Adipose tissue (tissue), 3 donors: Measurements from ENCODE around the gene C1QTNF12. TPM values are rescaled to one million over a fixed set of nuclear protein-coding genes. Genes with fewer than 3 reads are reported as not detected.

Experiments used
- H3K27ac ChIP-seq: one replicate; pipeline ENCODE4 v1.5.1; 2013; ENCODE audit warnings: low read depth, low read length
- WGBS, 3 donors: extraction: QIAGEN DNeasy Blood & Tissue Kit; methylation state at CpG; one replicate each; pipeline ENCODE4 v1.1.7; 2013; 5-methylcytosine and 5-hydroxymethylcytosine counted together
- polyA plus RNA-seq, 3 donors: library from polyadenylated mRNA; stranded (reverse); fragments of 200-250 nt; gene quantifications; one replicate each; pipeline ENCODE4 v1.2.3, GENCODE V29; 2013
- donor health status: healthy with polysubstance abuse.
- donor health status: Bipolar disorder and iron deficiency.
- donor health status: healthy.

C1QTNF12 gene
- polyA plus RNA-seq, 3 donors: 0.53 to 6.1 (median 3.5) TPM

- H3K27ac ChIP-seq: no peak overlapping the region
- 74 to 87% (median 84%) methylated on average over 28 to 32 of the region's 32 CpGs for WGBS, 3 donors
Observed at GRCh38 chr1:1284221-1285101, 37.9 kb upstream of the C1QTNF12 start.

GRCh38 chr1:1283821-1284220 lies 37.3 kb upstream of the C1QTNF12 start:
- H3K27ac ChIP-seq: no peak overlapping the region

GRCh38 chr1:1282998-1283397 lies 36.5 kb upstream of the C1QTNF12 start:
- 81 to 91% (median 83%) methylated on average over 14 of the region's 14 CpGs for WGBS, 3 donors
- H3K27ac ChIP-seq: no peak overlapping the region

More at GRCh38 chr1:1283821-1284220, 37.3 kb upstream of the C1QTNF12 start:
- 13% methylated on average over 7 to 8 of the region's 9 CpGs for WGBS, 3 donors

- H3K27ac ChIP-seq: no peak overlapping the region
- WGBS, 3 donors: 16 to 60% (median 52%) methylated on average over 22 to 26 of the region's 26 CpGs
Observed at GRCh38 chr1:1281533-1282321, 35.2 kb upstream of the C1QTNF12 start.

- no peak overlapping the region for H3K27ac ChIP-seq
- 89 to 91% (median 90%) methylated on average over 20 to 21 of the region's 21 CpGs for WGBS, 3 donors
Observed at GRCh38 chr1:1280782-1281481, 34.4 kb upstream of the C1QTNF12 start.

GRCh38 chr1:1279028-1279427 lies 32.5 kb upstream of the C1QTNF12 start:
- WGBS, 3 donors: 91 to 94% (median 94%) methylated on average over 16 to 17 of the region's 17 CpGs
- H3K27ac ChIP-seq: no peak overlapping the region

GRCh38 chr1:1278620-1279019 lies 32.1 kb upstream of the C1QTNF12 start:
- 89 to 96% (median 94%) methylated on average over 13 of the region's 13 CpGs for WGBS, 3 donors
- H3K27ac ChIP-seq: no peak overlapping the region

GRCh38 chr1:1275836-1276235 lies 29.3 kb upstream of the C1QTNF12 start:
- H3K27ac ChIP-seq: no peak overlapping the region
- WGBS, 3 donors: 80 to 85% (median 83%) methylated on average over 9 of the region's 9 CpGs

- 89 to 93% (median 92%) methylated on average over 15 of the region's 15 CpGs for WGBS, 3 donors
- no peak overlapping the region for H3K27ac ChIP-seq
Observed at GRCh38 chr1:1274931-1275431, 28.5 kb upstream of the C1QTNF12 start.

- WGBS, 3 donors: 20 to 23% (median 22%) methylated on average over 31 of the region's 31 CpGs
- no peak overlapping the region for H3K27ac ChIP-seq
Observed at GRCh38 chr1:1274299-1274930, 27.9 kb upstream of the C1QTNF12 start.

GRCh38 chr1:1273512-1274298 lies 27.2 kb upstream of the C1QTNF12 start, which contains the start of gene UBE2J2:
TSS of gene UBE2J2 (minus strand) at chr1:1273854. CDS start at chr1:1267992, 5,862 bp downstream.
- 0 to 1% (median 1%) methylated on average over 55 to 105 of the region's 105 CpGs for WGBS, 3 donors
- peak within 1 kb of the TSS; percentile 61 for H3K27ac ChIP-seq

- WGBS, 3 donors: 0% methylated on average over 30 to 31 of the region's 31 CpGs
- no peak overlapping the region for H3K27ac ChIP-seq
Observed at GRCh38 chr1:1273209-1273511, 26.6 kb upstream of the C1QTNF12 start.

- WGBS, 3 donors: 19 to 37% (median 28%) methylated on average over 43 of the region's 43 CpGs
Observed at GRCh38 chr1:1272341-1273208, 26.1 kb upstream of the C1QTNF12 start.

GRCh38 chr1:1270813-1271212 lies 24.3 kb upstream of the C1QTNF12 start:
- no peak overlapping the region for H3K27ac ChIP-seq
- 61 to 70% (median 65%) methylated on average over 7 of the region's 7 CpGs for WGBS, 3 donors

More at GRCh38 chr1:1272341-1273208, 26.1 kb upstream of the C1QTNF12 start:
- H3K27ac ChIP-seq: no peak overlapping the region

GRCh38 chr1:1268284-1268682 lies 21.8 kb upstream of the C1QTNF12 start:
- WGBS, 3 donors: 95 to 97% (median 96%) methylated on average over 13 of the region's 13 CpGs
- H3K27ac ChIP-seq: no peak overlapping the region

- H3K27ac ChIP-seq: no peak overlapping the region
- WGBS, 3 donors: 94 to 96% (median 94%) methylated on average over 39 of the region's 39 CpGs
Observed at GRCh38 chr1:1267488-1268283, 21.2 kb upstream of the C1QTNF12 start.
